ENCODE results near the gene PARP15.
"Not testable (repeated sequence)": the region's sequence is repeated elsewhere in the genome, so short reads cannot be mapped to it uniquely, and the experiment has no call there.

PARP15 gene

GRCh38 chr3:122640437-122640999 is 63.1 kb downstream of the PARP15 start:
- Histone ChIP-seq H3K4me3 (ENCODE audit: insufficient read depth, low read length, poor library complexity, severe bottlenecking) (no peak overlapping the region), H3K4me2 (ENCODE audit: low read depth, low read length, poor library complexity, severe bottlenecking) (no peak overlapping the region), H3K9me3 (ENCODE audit: insufficient read depth, low read length) (no peaks in the 10 kb centered on the region), H3K27me3 (ENCODE audit: low read length) (no peaks in the 10 kb centered on the region), H3K27ac (ENCODE audit: low read depth, low read length) (no peak overlapping the region), H3K9ac (ENCODE audit: low read length) (no peak overlapping the region), H3F3A (ENCODE audit: insufficient read depth) (no peaks in the 10 kb centered on the region), H3K36me3 (ENCODE audit: low read length) (no peaks in the 10 kb centered on the region), H3K9me2 (replicated peaks; ENCODE audit: insufficient read depth, low read length) (no peaks in the 10 kb centered on the region), H3K79me2 (ENCODE audit: insufficient read depth, low read length) (no peaks in the 10 kb centered on the region), H4K20me1 (ENCODE audit: low read depth, low read length) (no peaks in the 10 kb centered on the region), H2AFZ (ENCODE audit: low read depth, low read length, severe bottlenecking) (no peak overlapping the region)
- TF ChIP-seq, protein P1, sequence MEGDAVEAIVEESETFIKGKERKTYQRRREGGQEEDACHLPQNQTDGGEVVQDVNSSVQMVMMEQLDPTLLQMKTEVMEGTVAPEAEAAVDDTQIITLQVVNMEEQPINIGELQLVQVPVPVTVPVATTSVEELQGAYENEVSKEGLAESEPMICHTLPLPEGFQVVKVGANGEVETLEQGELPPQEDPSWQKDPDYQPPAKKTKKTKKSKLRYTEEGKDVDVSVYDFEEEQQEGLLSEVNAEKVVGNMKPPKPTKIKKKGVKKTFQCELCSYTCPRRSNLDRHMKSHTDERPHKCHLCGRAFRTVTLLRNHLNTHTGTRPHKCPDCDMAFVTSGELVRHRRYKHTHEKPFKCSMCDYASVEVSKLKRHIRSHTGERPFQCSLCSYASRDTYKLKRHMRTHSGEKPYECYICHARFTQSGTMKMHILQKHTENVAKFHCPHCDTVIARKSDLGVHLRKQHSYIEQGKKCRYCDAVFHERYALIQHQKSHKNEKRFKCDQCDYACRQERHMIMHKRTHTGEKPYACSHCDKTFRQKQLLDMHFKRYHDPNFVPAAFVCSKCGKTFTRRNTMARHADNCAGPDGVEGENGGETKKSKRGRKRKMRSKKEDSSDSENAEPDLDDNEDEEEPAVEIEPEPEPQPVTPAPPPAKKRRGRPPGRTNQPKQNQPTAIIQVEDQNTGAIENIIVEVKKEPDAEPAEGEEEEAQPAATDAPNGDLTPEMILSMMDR (IDR thresholded peaks at IDR 0.05; ENCODE audit: insufficient read depth, low read length, poor library complexity, severe bottlenecking): no peak
- TF ChIP-seq EZH2phosphoT487 (conservative IDR thresholded peaks at IDR 0.05; ENCODE audit: low read length): no peak

- no peaks in the 10 kb centered on the region for H3K27me3 ChIP-seq (ENCODE audit: low read length)
- H3K9ac ChIP-seq (ENCODE audit: low read length): no peak overlapping the region
- H4K20me1 ChIP-seq (ENCODE audit: low read depth, low read length): no peaks in the 10 kb centered on the region
- no peak for TF ChIP-seq EZH2phosphoT487 (conservative IDR thresholded peaks at IDR 0.05; ENCODE audit: low read length)
- TF ChIP-seq, protein P1 (IDR thresholded peaks at IDR 0.05; ENCODE audit: insufficient read depth, low read length, poor library complexity, severe bottlenecking): no peak
- no peak overlapping the region for H2AFZ ChIP-seq (ENCODE audit: low read depth, low read length, severe bottlenecking)
- H3K9me3 ChIP-seq (ENCODE audit: insufficient read depth, low read length): no peaks in the 10 kb centered on the region
- no peak overlapping the region for H3K4me2 ChIP-seq (ENCODE audit: low read depth, low read length, poor library complexity, severe bottlenecking)
- no peak overlapping the region for H3K27ac ChIP-seq (ENCODE audit: low read depth, low read length)
- H3K36me3 ChIP-seq (ENCODE audit: low read length): no peaks in the 10 kb centered on the region
- no peaks in the 10 kb centered on the region for H3K9me2 ChIP-seq (replicated peaks; ENCODE audit: insufficient read depth, low read length)
- no peak overlapping the region for H3K4me3 ChIP-seq (ENCODE audit: insufficient read depth, low read length, poor library complexity, severe bottlenecking)
- H3F3A ChIP-seq (ENCODE audit: insufficient read depth): no peaks in the 10 kb centered on the region
- H3K79me2 ChIP-seq (ENCODE audit: insufficient read depth, low read length): no peaks in the 10 kb centered on the region
Observed at GRCh38 chr3:122642935-122643334, 65.5 kb downstream of the PARP15 start.

GRCh38 chr3:122646146-122646988 is 68.9 kb downstream of the PARP15 start:
- no peaks in the 10 kb centered on the region for H3F3A ChIP-seq (ENCODE audit: insufficient read depth)
- TF ChIP-seq, protein P1 (IDR thresholded peaks at IDR 0.05; ENCODE audit: insufficient read depth, low read length, poor library complexity, severe bottlenecking): no peak
- TF ChIP-seq EZH2phosphoT487 (conservative IDR thresholded peaks at IDR 0.05; ENCODE audit: low read length): no peak
- no peaks in the 10 kb centered on the region for H4K20me1 ChIP-seq (ENCODE audit: low read depth, low read length)
- H3K79me2 ChIP-seq (ENCODE audit: insufficient read depth, low read length): no peaks in the 10 kb centered on the region
- no peak overlapping the region for H3K9ac ChIP-seq (ENCODE audit: low read length)
- H3K9me3 ChIP-seq (ENCODE audit: insufficient read depth, low read length): no peaks in the 10 kb centered on the region
- H3K36me3 ChIP-seq (ENCODE audit: low read length): no peaks in the 10 kb centered on the region
- no peak overlapping the region for H3K4me2 ChIP-seq (ENCODE audit: low read depth, low read length, poor library complexity, severe bottlenecking)
- H3K27ac ChIP-seq (ENCODE audit: low read depth, low read length): no peak overlapping the region
- H2AFZ ChIP-seq (ENCODE audit: low read depth, low read length, severe bottlenecking): no peak overlapping the region
- no peak overlapping the region for H3K4me3 ChIP-seq (ENCODE audit: insufficient read depth, low read length, poor library complexity, severe bottlenecking)
- no peaks in the 10 kb centered on the region for H3K9me2 ChIP-seq (replicated peaks; ENCODE audit: insufficient read depth, low read length)
- H3K27me3 ChIP-seq (ENCODE audit: low read length): no peaks in the 10 kb centered on the region

DNA sequence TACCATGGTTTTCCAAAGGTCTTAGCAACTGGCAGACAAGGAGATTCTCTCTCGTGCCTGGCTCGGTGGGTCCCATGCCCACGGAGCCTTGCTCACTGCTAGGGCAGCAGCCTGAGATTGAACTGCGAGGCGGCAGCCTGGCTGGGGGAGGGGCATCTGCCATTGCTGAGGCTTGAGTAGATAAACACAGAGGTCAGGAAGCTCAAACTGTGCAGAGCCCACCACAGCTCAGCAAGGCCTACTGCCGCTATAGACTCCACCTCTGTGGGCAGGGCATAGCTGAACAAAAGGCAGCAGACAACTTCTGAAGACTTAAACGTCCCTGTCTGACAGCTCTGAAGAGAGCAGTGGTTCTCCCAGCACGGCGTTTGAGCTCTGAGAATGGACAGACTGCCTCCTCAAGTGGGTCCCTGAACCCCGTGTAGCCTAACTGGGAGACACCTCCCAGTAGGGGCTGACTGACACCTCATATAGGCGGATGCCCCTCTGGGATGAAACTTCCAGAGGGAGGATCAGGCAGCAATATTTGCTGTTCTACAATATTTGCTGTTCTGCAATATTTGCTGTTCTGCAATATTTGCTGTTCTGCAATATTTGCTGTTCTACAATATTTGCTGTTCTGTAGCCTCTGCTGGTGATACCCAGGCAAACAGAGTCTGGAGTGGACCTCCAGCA is 73.9 kb downstream of the PARP15 start:
- H3K9me3 ChIP-seq (ENCODE audit: insufficient read depth, low read length); H3K27ac ChIP-seq (ENCODE audit: low read depth, low read length); H3K4me2 ChIP-seq (ENCODE audit: low read depth, low read length, poor library complexity, severe bottlenecking); H4K20me1 ChIP-seq (ENCODE audit: low read depth, low read length); H3K9ac ChIP-seq (ENCODE audit: low read length); H3K4me3 ChIP-seq (ENCODE audit: insufficient read depth, low read length, poor library complexity, severe bottlenecking); H3K36me3 ChIP-seq (ENCODE audit: low read length); H3F3A ChIP-seq (ENCODE audit: insufficient read depth); H2AFZ ChIP-seq (ENCODE audit: low read depth, low read length, severe bottlenecking); H3K79me2 ChIP-seq (ENCODE audit: insufficient read depth, low read length); H3K9me2 ChIP-seq (replicated peaks; ENCODE audit: insufficient read depth, low read length); H3K27me3 ChIP-seq (ENCODE audit: low read length): not testable (repeated sequence)

- H3K36me3 ChIP-seq (ENCODE audit: low read length); H3F3A ChIP-seq (ENCODE audit: insufficient read depth); H3K27ac ChIP-seq (ENCODE audit: low read depth, low read length); H3K9ac ChIP-seq (ENCODE audit: low read length); H3K4me2 ChIP-seq (ENCODE audit: low read depth, low read length, poor library complexity, severe bottlenecking); H4K20me1 ChIP-seq (ENCODE audit: low read depth, low read length); H3K9me2 ChIP-seq (replicated peaks; ENCODE audit: insufficient read depth, low read length); H3K79me2 ChIP-seq (ENCODE audit: insufficient read depth, low read length); H3K9me3 ChIP-seq (ENCODE audit: insufficient read depth, low read length); H3K27me3 ChIP-seq (ENCODE audit: low read length); H2AFZ ChIP-seq (ENCODE audit: low read depth, low read length, severe bottlenecking); H3K4me3 ChIP-seq (ENCODE audit: insufficient read depth, low read length, poor library complexity, severe bottlenecking): not testable (repeated sequence)
Observed at GRCh38 chr3:122651962-122652361, 74.5 kb downstream of the PARP15 start.

Measured in SU-DHL-6 (cell line).